ENCODE results near the gene ZNF800.

DNA sequence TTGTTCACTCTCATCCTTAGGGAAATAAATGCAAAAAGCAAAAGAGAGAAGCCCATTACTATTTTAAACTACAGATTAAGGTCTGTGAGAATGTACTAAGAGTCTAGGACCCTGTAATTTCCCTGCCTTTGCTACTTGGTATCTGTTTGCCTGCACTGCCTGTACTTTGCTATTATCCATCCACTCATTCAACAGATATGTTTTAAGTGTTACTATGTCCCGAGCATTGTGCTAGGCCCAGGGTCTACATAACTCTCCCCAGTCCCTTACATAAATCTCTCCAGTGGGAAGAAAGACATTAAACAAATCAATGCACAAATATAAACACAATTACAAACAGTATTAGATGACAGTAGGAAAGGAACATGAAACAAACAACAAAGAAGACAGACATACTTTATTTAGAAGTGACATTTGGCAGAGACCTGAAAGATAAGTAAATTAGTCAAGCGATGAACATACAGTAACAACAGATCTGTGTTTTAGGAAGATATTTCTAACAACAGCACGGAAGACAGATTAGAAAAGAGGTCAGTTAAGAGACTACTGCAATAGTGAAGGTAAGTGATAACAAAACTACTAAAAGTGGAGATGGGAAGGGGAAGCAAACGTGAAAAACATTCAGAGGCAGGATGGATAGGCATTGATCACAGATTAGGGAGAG, 30.0 kb downstream of the ZNF800 start:
- TF ChIP-seq, protein P1, sequence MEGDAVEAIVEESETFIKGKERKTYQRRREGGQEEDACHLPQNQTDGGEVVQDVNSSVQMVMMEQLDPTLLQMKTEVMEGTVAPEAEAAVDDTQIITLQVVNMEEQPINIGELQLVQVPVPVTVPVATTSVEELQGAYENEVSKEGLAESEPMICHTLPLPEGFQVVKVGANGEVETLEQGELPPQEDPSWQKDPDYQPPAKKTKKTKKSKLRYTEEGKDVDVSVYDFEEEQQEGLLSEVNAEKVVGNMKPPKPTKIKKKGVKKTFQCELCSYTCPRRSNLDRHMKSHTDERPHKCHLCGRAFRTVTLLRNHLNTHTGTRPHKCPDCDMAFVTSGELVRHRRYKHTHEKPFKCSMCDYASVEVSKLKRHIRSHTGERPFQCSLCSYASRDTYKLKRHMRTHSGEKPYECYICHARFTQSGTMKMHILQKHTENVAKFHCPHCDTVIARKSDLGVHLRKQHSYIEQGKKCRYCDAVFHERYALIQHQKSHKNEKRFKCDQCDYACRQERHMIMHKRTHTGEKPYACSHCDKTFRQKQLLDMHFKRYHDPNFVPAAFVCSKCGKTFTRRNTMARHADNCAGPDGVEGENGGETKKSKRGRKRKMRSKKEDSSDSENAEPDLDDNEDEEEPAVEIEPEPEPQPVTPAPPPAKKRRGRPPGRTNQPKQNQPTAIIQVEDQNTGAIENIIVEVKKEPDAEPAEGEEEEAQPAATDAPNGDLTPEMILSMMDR (IDR thresholded peaks at IDR 0.05): no peak
- TF ChIP-seq POLR2AphosphoS5 (IDR thresholded peaks at IDR 0.05) (no peak), POLR2A (IDR thresholded peaks at IDR 0.05) (no peak)
